HCT116 (cell line): Measurements from ENCODE around the gene ANO6. TPM values are rescaled to one million over a fixed set of nuclear protein-coding genes. Genes with fewer than 3 reads are reported as not detected.

Experiments
- ATAC-seq: fragments of 200-7000 bp; cut with Tn5 transposase; 2 replicates; pipeline ENCODE4 v1.9.1; 2020; ENCODE audit warnings: mild to moderate bottlenecking, moderate library complexity
- BruUV-seq: library from RNA; stranded (reverse); fragments of 400-500 nt; replicated peaks from 2 replicates; lab custom pipeline; 2021; lab: Mats Ljungman, UMichigan
- CTCF ChIA-PET: fragments of 300-600 bp; sonication (Branson Sonifier 250); formaldehyde crosslinking; loops from one replicate; lab custom pipeline; 2021; ENCODE audit warnings: antibody characterized with exemption; lab: Charles Lee
- POLR2A ChIA-PET: fragments of 300-600, 350-600 bp; sonication (Branson Sonifier 250); formaldehyde crosslinking; loops from one replicate; lab custom pipeline; 2021; ENCODE audit warnings: antibody characterized with exemption; lab: Charles Lee
- RAD21 ChIA-PET, 2 experiments: fragments of 300-600 bp; sonication (Branson Sonifier 250); formaldehyde crosslinking; loops; one replicate each; lab custom pipeline; 2023; ENCODE audit warnings: low total read pairs in 2 of 2; ENCODE audit not compliant: uncharacterized antibody in 2 of 2, unreplicated experiment in 2 of 2, low non-redundant PET in 1 of 2; lab: Charles Lee
- DNase-seq: peaks from one replicate; pipeline ENCODE4 v3.0.0-alpha.2; 2010; ENCODE audit warnings: low read depth, low spot score
- H2AFZ ChIP-seq: fragments of 200-600 bp; shearing (Covaris generic), sonication (generic); 2 replicates; pipeline ENCODE4 v1.6.1; 2017; ENCODE audit warnings: low read depth, mixed run types, mixed read lengths, antibody characterized with exemption, low read length; ENCODE audit not compliant: poor library complexity, severe bottlenecking
- H3K27ac ChIP-seq: 2 replicates; pipeline ENCODE4 v1.5.1; 2012; ENCODE audit warnings: low read depth, low read length
- H3K27me3 ChIP-seq: fragments of 200-600 bp; sonication (generic); 2 replicates; pipeline ENCODE4 v1.6.1; 2016; ENCODE audit warnings: mixed run types, low read length, mixed read lengths; ENCODE audit not compliant: insufficient read depth
- H3K36me3 ChIP-seq, 2 experiments: fragments of 200-500 bp in 1 of 2; fragments of 200-600 bp in 1 of 2; sonication (Bioruptor generic) in 1 of 2; sonication (generic) in 1 of 2; 2 replicates each; pipeline versions ENCODE4 v1.5.1 to v1.6.1; 2014 to 2016; ENCODE audit warnings: low read length in 2 of 2, inconsistent platforms in 1 of 2, mixed read lengths in 1 of 2, mixed run types in 1 of 2; ENCODE audit not compliant: insufficient read depth in 2 of 2, control insufficient read depth in 1 of 2
- H3K4me1 ChIP-seq, 2 experiments: fragments of 200-600 bp in 1 of 2; sonication (generic) in 1 of 2; 2 replicates each; pipeline versions ENCODE4 v1.5.1 to v1.6.1; 2012 to 2017; ENCODE audit warnings: low read length in 2 of 2, inconsistent platforms in 1 of 2, mild to moderate bottlenecking in 1 of 2, mixed read lengths in 1 of 2, mixed run types in 1 of 2, moderate library complexity in 1 of 2; ENCODE audit not compliant: insufficient read depth in 2 of 2, control insufficient read depth in 1 of 2
- H3K4me2 ChIP-seq: fragments of 200-600 bp; sonication (generic); 2 replicates; pipeline ENCODE4 v1.6.1; 2017; ENCODE audit warnings: mixed run types, low read length, mixed read lengths
- H3K4me3 ChIP-seq, 2 experiments: fragments of 200-600 bp in 1 of 2; sonication (generic) in 1 of 2; replicated peaks in 1 of 2; 2 replicates each; pipeline ENCODE4 v1.5.1; 2011 to 2016; ENCODE audit warnings: low read length in 2 of 2, control low read depth in 1 of 2, low read depth in 1 of 2, mild to moderate bottlenecking in 1 of 2, mixed read lengths in 1 of 2, mixed run types in 1 of 2
- H3K79me2 ChIP-seq: fragments of 200-600 bp; sonication (generic); 2 replicates; pipeline ENCODE4 v1.6.1; 2017; ENCODE audit warnings: mild to moderate bottlenecking, mixed run types, low read length, moderate library complexity, mixed read lengths; ENCODE audit not compliant: insufficient read depth
- H3K9ac ChIP-seq: fragments of 200-600 bp; sonication (generic); 2 replicates; pipeline ENCODE4 v1.6.1; 2016; ENCODE audit warnings: low read length, mixed read lengths
- H3K9me2 ChIP-seq: fragments of 200-600 bp; sonication (generic), shearing (Covaris generic); 2 replicates; pipeline ENCODE4 v1.6.1; 2017; ENCODE audit warnings: mixed run types, mild to moderate bottlenecking, moderate library complexity; ENCODE audit not compliant: insufficient read depth
- H3K9me3 ChIP-seq, 2 experiments: fragments of 200-500 bp in 1 of 2; fragments of 200-600 bp in 1 of 2; sonication (Bioruptor generic) in 1 of 2; sonication (generic) in 1 of 2; 2 replicates each; pipeline ENCODE4 v1.6.1; 2014 to 2017; ENCODE audit warnings: low read length in 2 of 2, mixed read lengths in 2 of 2, inconsistent platforms in 1 of 2, low read depth in 1 of 2, mild to moderate bottlenecking in 1 of 2, mixed run types in 1 of 2, moderate library complexity in 1 of 2; ENCODE audit not compliant: control insufficient read depth in 1 of 2, insufficient read depth in 1 of 2
- H4K20me1 ChIP-seq: fragments of 200-600 bp; sonication (generic), shearing (Covaris generic); 2 replicates; pipeline ENCODE4 v1.6.1; 2017; ENCODE audit warnings: mixed run types, mild to moderate bottlenecking, moderate library complexity; ENCODE audit not compliant: insufficient read depth
- EGR1 ChIP-seq: IDR thresholded peaks from 2 replicates; pipeline ENCODE4 v1.6.1; 2012; ENCODE audit warnings: low read depth
- ELF1 ChIP-seq: IDR thresholded peaks from 2 replicates; pipeline ENCODE4 v1.6.1; 2012; ENCODE audit warnings: low read depth, borderline replicate concordance
- EZH2 ChIP-seq: fragments of 200-600 bp; sonication (generic); IDR thresholded peaks from 2 replicates; pipeline ENCODE4 v1.6.1; 2017; ENCODE audit warnings: antibody characterized with exemption, mixed run types
- EZH2phosphoT487 ChIP-seq: fragments of 200-600 bp; IDR thresholded peaks from 2 replicates; pipeline ENCODE4 v1.6.1; 2018; ENCODE audit warnings: antibody characterized with exemption, borderline replicate concordance
- JUND ChIP-seq: IDR thresholded peaks from 2 replicates; pipeline ENCODE4 v1.6.1; 2012
- POLR2A ChIP-seq: IDR thresholded peaks from 2 replicates; pipeline ENCODE4 v1.7.0; 2011; ENCODE audit warnings: borderline replicate concordance; ENCODE audit not compliant: insufficient read depth, insufficient read length; ENCODE audit errors: extremely low read depth
- RAD21 ChIP-seq: IDR thresholded peaks from 2 replicates; pipeline ENCODE4 v1.6.1; 2012; ENCODE audit warnings: low read depth, mild to moderate bottlenecking
- REST ChIP-seq: IDR thresholded peaks from 2 replicates; pipeline ENCODE4 v1.6.1; 2012; ENCODE audit warnings: low read depth
- SIN3A ChIP-seq: IDR thresholded peaks from 2 replicates; pipeline ENCODE4 v1.6.1; 2012; ENCODE audit warnings: low read depth
- SRF ChIP-seq: IDR thresholded peaks from 2 replicates; pipeline ENCODE4 v1.6.1; 2012; ENCODE audit warnings: low read depth
- TCF7L2 ChIP-seq: IDR thresholded peaks from 2 replicates; pipeline ENCODE4 v1.7.0; 2011; ENCODE audit warnings: borderline replicate concordance, inconsistent platforms; ENCODE audit not compliant: insufficient read depth, insufficient read length; ENCODE audit errors: extremely low read depth
- YY1 ChIP-seq: IDR thresholded peaks from 2 replicates; pipeline ENCODE4 v1.6.1; 2011; ENCODE audit warnings: low read length, low read depth, moderate library complexity, mild to moderate bottlenecking; ENCODE audit not compliant: insufficient replicate concordance; ENCODE audit errors: extremely low read depth
- intact Hi-C: fragments of 100-400 bp; cut with micrococcal nuclease; formaldehyde crosslinking; loops from 2 replicates; pipeline ENCODE4 v1.10.0; 2022
- total RNA-seq: library from RNA; stranded (reverse); gene quantifications from one replicate; pipeline ENCODE4 v1.2.1, GENCODE V29; 2021; ENCODE audit not compliant: unreplicated experiment
- TF ChIP-seq, protein P1 (sequence below): IDR thresholded peaks from 2 replicates; pipeline ENCODE4 v1.6.1; 2012
- TF ChIP-seq, protein P2 (sequence below), 3 experiments: fragments of 200-600 bp in 1 of 3; sonication (generic) in 1 of 3; IDR thresholded peaks in 2 of 3; conservative IDR thresholded peaks in 1 of 3; 2 replicates each; pipeline ENCODE4 v1.5.1; 2012 to 2017; ENCODE audit warnings: low read depth in 2 of 3, low read length in 2 of 3, antibody characterized with exemption in 1 of 3, borderline replicate concordance in 1 of 3, control low read depth in 1 of 3, mild to moderate bottlenecking in 1 of 3, mixed read lengths in 1 of 3, mixed run types in 1 of 3, moderate library complexity in 1 of 3; ENCODE audit not compliant: insufficient read depth in 1 of 3

ANO6 gene
- total RNA-seq, 1 experiment from 2014 or later: 36.7 TPM

DNA sequence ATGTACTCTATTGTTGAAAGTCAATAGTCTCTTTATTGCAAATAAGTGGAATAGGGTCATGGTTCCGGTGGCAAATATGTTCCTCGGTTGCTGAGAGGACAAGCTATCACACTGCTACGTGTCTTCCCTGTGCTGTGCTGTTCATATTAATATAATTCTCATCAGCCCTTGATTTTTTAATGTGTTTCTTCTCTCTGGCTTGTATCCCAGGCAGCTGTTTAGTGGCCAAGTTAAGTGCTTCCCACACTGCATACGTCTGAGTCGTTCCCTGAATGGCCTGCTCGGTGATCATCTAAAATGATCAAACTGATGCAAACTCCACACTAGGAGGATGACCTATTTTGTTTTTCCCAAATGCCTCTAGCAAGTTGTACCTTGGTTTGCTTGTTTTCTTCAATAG is 186.4 kb downstream of the ANO6 start:
- no peaks in the 10 kb centered on the region for H3K4me1 ChIP-seq
- H2AFZ ChIP-seq: no peak overlapping the region
- ChIA-PET POLR2A (no interaction called here), CTCF (no interaction called here), RAD21 (no interaction called here)
- H3K4me3 ChIP-seq: no peak overlapping the region
- no peaks in the 10 kb centered on the region for H3K9me2 ChIP-seq
- no peak for DNase-seq
- no TSS peak for BruUV-seq
- TF ChIP-seq YY1 (no peak), SRF (no peak), EGR1 (no peak), JUND (no peak), EZH2 (no peak)
- H3K9ac ChIP-seq: no peak overlapping the region
- peaks cover 3 to 7% of the 10 kb centered on the region in 2 experiments for H3K36me3 ChIP-seq
- no peak overlapping the region for H3K4me2 ChIP-seq
- no peaks in the 10 kb centered on the region for H4K20me1 ChIP-seq
- H3K27me3 ChIP-seq: no peaks in the 10 kb centered on the region
- intact Hi-C loops: no loop called here
- H3K9me3 ChIP-seq: no peaks in the 10 kb centered on the region
- no peak for ATAC-seq
- no peak overlapping the region for H3K27ac ChIP-seq
- no peaks in the 10 kb centered on the region for H3K79me2 ChIP-seq

- POLR2A ChIA-PET: no interaction called here
- no peak for DNase-seq
- Histone ChIP-seq H3K27ac (no peak overlapping the region), H3K79me2 (no peaks in the 10 kb centered on the region), H3K27me3 (no peaks in the 10 kb centered on the region), H4K20me1 (no peaks in the 10 kb centered on the region), H3K36me3 (peaks cover 7 to 10% of the 10 kb centered on the region in 2 experiments), H2AFZ (no peak overlapping the region), H3K9ac (no peak overlapping the region), H3K4me1 (no peaks in the 10 kb centered on the region), H3K9me2 (no peaks in the 10 kb centered on the region), H3K4me2 (no peak overlapping the region), H3K9me3 (no peaks in the 10 kb centered on the region), H3K4me3 (no peak overlapping the region)
- CTCF ChIA-PET: no interaction called here
- ATAC-seq: no peak
- BruUV-seq: no TSS peak
- intact Hi-C loops: no loop called here
- RAD21 ChIA-PET: no interaction called here
- no peak for TF ChIP-seq EZH2
- TF ChIP-seq, protein P1, sequence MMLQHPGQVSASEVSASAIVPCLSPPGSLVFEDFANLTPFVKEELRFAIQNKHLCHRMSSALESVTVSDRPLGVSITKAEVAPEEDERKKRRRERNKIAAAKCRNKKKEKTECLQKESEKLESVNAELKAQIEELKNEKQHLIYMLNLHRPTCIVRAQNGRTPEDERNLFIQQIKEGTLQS: no peak
- TF ChIP-seq YY1: no peak
- no peak for TF ChIP-seq REST
- TF ChIP-seq RAD21: no peak
- no peak for TF ChIP-seq SIN3A
- no peak for TF ChIP-seq TCF7L2
- no peak for TF ChIP-seq ELF1
- TF ChIP-seq, protein P2, sequence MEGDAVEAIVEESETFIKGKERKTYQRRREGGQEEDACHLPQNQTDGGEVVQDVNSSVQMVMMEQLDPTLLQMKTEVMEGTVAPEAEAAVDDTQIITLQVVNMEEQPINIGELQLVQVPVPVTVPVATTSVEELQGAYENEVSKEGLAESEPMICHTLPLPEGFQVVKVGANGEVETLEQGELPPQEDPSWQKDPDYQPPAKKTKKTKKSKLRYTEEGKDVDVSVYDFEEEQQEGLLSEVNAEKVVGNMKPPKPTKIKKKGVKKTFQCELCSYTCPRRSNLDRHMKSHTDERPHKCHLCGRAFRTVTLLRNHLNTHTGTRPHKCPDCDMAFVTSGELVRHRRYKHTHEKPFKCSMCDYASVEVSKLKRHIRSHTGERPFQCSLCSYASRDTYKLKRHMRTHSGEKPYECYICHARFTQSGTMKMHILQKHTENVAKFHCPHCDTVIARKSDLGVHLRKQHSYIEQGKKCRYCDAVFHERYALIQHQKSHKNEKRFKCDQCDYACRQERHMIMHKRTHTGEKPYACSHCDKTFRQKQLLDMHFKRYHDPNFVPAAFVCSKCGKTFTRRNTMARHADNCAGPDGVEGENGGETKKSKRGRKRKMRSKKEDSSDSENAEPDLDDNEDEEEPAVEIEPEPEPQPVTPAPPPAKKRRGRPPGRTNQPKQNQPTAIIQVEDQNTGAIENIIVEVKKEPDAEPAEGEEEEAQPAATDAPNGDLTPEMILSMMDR (IDR thresholded peaks at IDR 0.05 in 2 of 3, conservative IDR thresholded peaks at IDR 0.05 in 1 of 3; ENCODE audit: borderline replicate concordance in 1 of 3, insufficient read depth in 1 of 3, low read depth in 2 of 3, low read length in 2 of 3): no peak
- TF ChIP-seq EZH2phosphoT487: no peak
- no peak for TF ChIP-seq POLR2A
Observed at GRCh38 chr12:45406988-45407850, 191.3 kb downstream of the ANO6 start.
